ENCODE data around the gene ZNF592. TPM values are rescaled to one million over a fixed set of nuclear protein-coding genes. Genes with fewer than 3 reads are reported as not detected.
"Not testable (repeated sequence)": the region's sequence is repeated elsewhere in the genome, so short reads cannot be mapped to it uniquely, and the experiment has no call there.

Gene ZNF592
- total RNA-seq, 2 experiments from 2014 or later: 18.1 to 18.3 TPM

- no peaks in the 10 kb centered on the region for H3K9me3 Mint-ChIP-seq
- ChIA-PET POLR2A (interaction anchor here (1.3 to 3.9 kb wide), 9 partner anchors 11 to 81 kb away, joined by 4 to 42 read pairs (median 9); partner anchors contain the start of genes SEC11A, WDR73 and ZNF592), CTCF (interaction anchor here (0.8 to 3.0 kb wide), 13 partner anchors 10 to 147 kb away, joined by 3 to 19 read pairs (median 6); partner anchors contain the start of genes SEC11A and WDR73)
- intact Hi-C loops (cut with micrococcal nuclease): no loop called here
- H3K4me3 Mint-ChIP-seq: peak overlapping the region; percentile 61
- peaks cover 55% of the 10 kb centered on the region for H3K4me1 Mint-ChIP-seq (ENCODE audit: low read depth)
- TF ChIP-seq, protein P1, sequence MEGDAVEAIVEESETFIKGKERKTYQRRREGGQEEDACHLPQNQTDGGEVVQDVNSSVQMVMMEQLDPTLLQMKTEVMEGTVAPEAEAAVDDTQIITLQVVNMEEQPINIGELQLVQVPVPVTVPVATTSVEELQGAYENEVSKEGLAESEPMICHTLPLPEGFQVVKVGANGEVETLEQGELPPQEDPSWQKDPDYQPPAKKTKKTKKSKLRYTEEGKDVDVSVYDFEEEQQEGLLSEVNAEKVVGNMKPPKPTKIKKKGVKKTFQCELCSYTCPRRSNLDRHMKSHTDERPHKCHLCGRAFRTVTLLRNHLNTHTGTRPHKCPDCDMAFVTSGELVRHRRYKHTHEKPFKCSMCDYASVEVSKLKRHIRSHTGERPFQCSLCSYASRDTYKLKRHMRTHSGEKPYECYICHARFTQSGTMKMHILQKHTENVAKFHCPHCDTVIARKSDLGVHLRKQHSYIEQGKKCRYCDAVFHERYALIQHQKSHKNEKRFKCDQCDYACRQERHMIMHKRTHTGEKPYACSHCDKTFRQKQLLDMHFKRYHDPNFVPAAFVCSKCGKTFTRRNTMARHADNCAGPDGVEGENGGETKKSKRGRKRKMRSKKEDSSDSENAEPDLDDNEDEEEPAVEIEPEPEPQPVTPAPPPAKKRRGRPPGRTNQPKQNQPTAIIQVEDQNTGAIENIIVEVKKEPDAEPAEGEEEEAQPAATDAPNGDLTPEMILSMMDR (IDR thresholded peaks at IDR 0.05): no peak
- DNase-seq (peak; percentile 88), ATAC-seq (peak; percentile 79)
- peak overlapping the region; percentile 93 for H3K27ac Mint-ChIP-seq
- peaks cover 1% of the 10 kb centered on the region for H3K36me3 Mint-ChIP-seq (ENCODE audit: low read depth)
- no peaks in the 10 kb centered on the region for H3K27me3 Mint-ChIP-seq
Observed at GRCh38 chr15:84734794-84735479, 13.5 kb upstream of the ZNF592 start.

DNA sequence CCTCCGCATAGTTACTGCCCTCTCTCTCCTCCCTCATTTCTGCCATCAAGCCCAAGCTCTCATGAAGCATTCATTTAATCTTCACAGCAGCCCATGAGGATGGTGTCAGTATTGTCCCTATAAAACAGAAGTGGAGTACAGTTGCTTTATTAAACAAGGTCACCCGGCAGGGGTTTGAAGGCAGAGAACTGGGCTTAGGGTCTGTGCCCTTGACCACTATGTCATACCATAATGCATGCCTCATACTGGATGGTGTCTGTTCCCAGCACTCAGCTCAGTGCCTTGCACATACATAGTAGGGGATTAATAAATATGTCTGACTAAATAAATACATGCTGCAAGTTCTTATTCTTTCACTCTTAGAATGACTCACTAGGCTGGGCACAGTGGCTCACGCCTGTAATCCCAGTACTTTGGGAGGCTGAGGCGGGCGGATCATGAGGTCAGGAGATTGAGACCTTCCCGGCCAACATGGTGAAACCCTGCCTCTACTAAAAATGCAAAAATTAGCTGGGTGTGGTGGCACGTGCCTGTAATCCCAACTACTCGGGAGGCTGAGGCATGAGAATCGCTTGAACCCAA lies 12.8 kb upstream of the ZNF592 start:
- peak overlapping the region; percentile 93 for H3K27ac Mint-ChIP-seq
- peaks cover 55% of the 10 kb centered on the region for H3K4me1 Mint-ChIP-seq (ENCODE audit: low read depth)
- intact Hi-C loops (cut with micrococcal nuclease); H3K27me3 Mint-ChIP-seq; H3K9me3 Mint-ChIP-seq; H3K36me3 Mint-ChIP-seq (ENCODE audit: low read depth): not testable (repeated sequence)
- peak; percentile 64 for DNase-seq
- POLR2A ChIA-PET: interaction anchor here (0.6 to 3.9 kb wide), 11 partner anchors 10 to 672 kb away, joined by 4 to 42 read pairs (median 7); partner anchors contain the start of genes SEC11A, WDR73 and ZNF592
- peak; percentile 42 for ATAC-seq
- H3K4me3 Mint-ChIP-seq: peak overlapping the region; percentile 61
- CTCF ChIA-PET: interaction anchor here (0.8 to 3.0 kb wide), 12 partner anchors 11 to 148 kb away, joined by 3 to 19 read pairs (median 6); partner anchors contain the start of genes SEC11A and WDR73

- H3K4me1 Mint-ChIP-seq (ENCODE audit: low read depth): peaks cover 49% of the 10 kb centered on the region
- peak overlapping the region; percentile 93 for H3K27ac Mint-ChIP-seq
- no peaks in the 10 kb centered on the region for H3K9me3 Mint-ChIP-seq
- peak overlapping the region; percentile 50 for H3K4me3 Mint-ChIP-seq
- H3K27me3 Mint-ChIP-seq: no peaks in the 10 kb centered on the region
- H3K36me3 Mint-ChIP-seq (ENCODE audit: low read depth): peaks cover 1% of the 10 kb centered on the region
- POLR2A ChIA-PET: interaction anchor here (1.3 to 3.9 kb wide), 8 partner anchors 10 to 81 kb away, joined by 4 to 42 read pairs (median 12); partner anchors contain the start of genes SEC11A and ZNF592
- intact Hi-C loops (cut with micrococcal nuclease): no loop called here
- ATAC-seq (peak; percentile 57), DNase-seq (peak; percentile 94)
- TF ChIP-seq, protein P1 (IDR thresholded peaks at IDR 0.05): no peak
- CTCF ChIA-PET: interaction anchor here (1.2 to 3.0 kb wide), 6 partner anchors 11 to 138 kb away, joined by 3 to 19 read pairs (median 10); partner anchors contain the start of gene SEC11A
Observed at GRCh38 chr15:84736375-84736774, 12.0 kb upstream of the ZNF592 start.

- no peak for DNase-seq
- Mint-ChIP-seq H3K27me3 (no peaks in the 10 kb centered on the region), H3K27ac (peak overlapping the region; percentile 64), H3K4me3 (no peak overlapping the region), H3K4me1 (ENCODE audit: low read depth) (peaks cover 49% of the 10 kb centered on the region), H3K9me3 (no peaks in the 10 kb centered on the region), H3K36me3 (ENCODE audit: low read depth) (peaks cover 1% of the 10 kb centered on the region)
- intact Hi-C loops (cut with micrococcal nuclease): no loop called here
- POLR2A ChIA-PET: interaction anchor here (1.7 to 3.9 kb wide), 3 partner anchors 9 to 21 kb away, joined by 5 to 42 read pairs (median 28); partner anchors contain the start of gene SEC11A
- CTCF ChIA-PET: interaction anchor here (1.2 to 3.0 kb wide), 4 partner anchors 10 to 138 kb away, joined by 3 to 19 read pairs (median 8); no protein-coding TSS in a partner anchor
- ATAC-seq: no peak
- TF ChIP-seq, protein P1 (IDR thresholded peaks at IDR 0.05): no peak
Observed at GRCh38 chr15:84737005-84737404, 11.4 kb upstream of the ZNF592 start.

DNA sequence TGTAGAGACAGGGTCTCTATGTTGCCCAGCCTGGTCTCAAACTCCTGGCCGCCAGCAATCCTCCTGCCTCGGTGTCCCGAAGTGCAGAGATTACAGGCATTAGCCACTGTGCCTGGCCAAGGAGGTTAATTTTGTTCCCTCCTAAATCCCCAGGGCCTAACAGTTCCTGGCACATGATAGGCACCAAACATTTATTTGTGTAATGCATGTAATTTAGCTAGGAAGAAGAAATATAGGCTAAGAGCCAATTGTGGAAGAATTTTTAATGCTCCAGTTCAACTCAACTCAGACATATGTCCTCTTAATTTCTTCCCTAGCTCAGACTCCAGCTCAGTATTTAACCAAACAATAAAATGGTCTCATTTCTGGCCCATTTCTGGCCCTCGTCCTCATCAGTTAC lies 7.7 kb upstream of the ZNF592 start:
- Mint-ChIP-seq H3K4me1 (ENCODE audit: low read depth) (peaks cover 40% of the 10 kb centered on the region), H3K27me3 (no peaks in the 10 kb centered on the region), H3K4me3 (no peak overlapping the region), H3K27ac (no peak overlapping the region), H3K36me3 (ENCODE audit: low read depth) (peaks cover 1% of the 10 kb centered on the region), H3K9me3 (no peaks in the 10 kb centered on the region)
- ATAC-seq (no peak), DNase-seq (no peak)
- ChIA-PET CTCF (interaction anchor here (1.0 kb wide), 1 partner anchor 8 kb away, joined by 3 read pairs; no protein-coding TSS in a partner anchor), POLR2A (interaction anchor here (0.6 to 1.1 kb wide), 3 partner anchors 9 to 104 kb away, joined by 3 to 5 read pairs (median 4); no protein-coding TSS in a partner anchor)
- TF ChIP-seq, protein P1 (IDR thresholded peaks at IDR 0.05): no peak
- intact Hi-C loops (cut with micrococcal nuclease): no loop called here
